Right lobe of liver (tissue), 6 donors: ENCODE data around the gene SH3YL1. TPM values are rescaled to one million over a fixed set of nuclear protein-coding genes. Genes with fewer than 3 reads are reported as not detected.
"Not testable (repeated sequence)": the region's sequence is repeated elsewhere in the genome, so short reads cannot be mapped to it uniquely, and the experiment has no call there.

ENCODE experiments used
- ATAC-seq, 4 donors: fragments of 200-7000 bp; cut with Tn5 transposase; one replicate each; pipeline ENCODE4 v1.9.1; 2020; ENCODE audit warnings: mild to moderate bottlenecking in 4 of 4, moderate library complexity in 4 of 4
- DNase-seq, 3 donors: peaks; one replicate each; pipeline ENCODE4 v3.0.0-alpha.2; 2020
- H3K27ac ChIP-seq, 3 donors: fragments of 200-600 bp; one replicate each; pipeline ENCODE4 v1.8.0; 2022
- H3K27me3 ChIP-seq, 2 donors: fragments of 200-600 bp; one replicate each; pipeline ENCODE4 v1.8.0; 2022
- H3K36me3 ChIP-seq, 4 donors: fragments of 200-600 bp; sonication (generic) in 1 of 4; one replicate each; pipeline versions ENCODE4 v1.5.1 to v1.8.0; 2017 to 2022; ENCODE audit warnings: control low read depth in 1 of 4
- H3K4me1 ChIP-seq, 4 donors: fragments of 200-600 bp; sonication (generic) in 1 of 4; one replicate each; pipeline versions ENCODE4 v1.5.1 to v1.8.0; 2017 to 2022; ENCODE audit warnings: control low read depth in 1 of 4
- H3K4me3 ChIP-seq, 3 donors: fragments of 200-600 bp; one replicate each; pipeline ENCODE4 v1.8.0; 2022
- H3K9me3 ChIP-seq, 4 donors: fragments of 200-600 bp; sonication (generic) in 1 of 4; one replicate each; pipeline versions ENCODE4 v1.5.1 to v1.8.0; 2017 to 2022; ENCODE audit warnings: control low read depth in 1 of 4
- POLR2A ChIP-seq: fragments of 450-650 bp; IDR thresholded peaks from one replicate; pipeline ENCODE4 v1.6.1; 2017; ENCODE audit warnings: antibody characterized with exemption, mild to moderate bottlenecking
- WGBS: methylation state at CpG from one replicate; pipeline ENCODE4 v1.1.6; 2018; ENCODE audit warnings: low coverage, low lambda C conversion rate; ENCODE audit not compliant: insufficient coverage; ENCODE audit errors: missing lambda C conversion rate; 5-methylcytosine and 5-hydroxymethylcytosine counted together
- intact Hi-C, 2 donors: fragments of 100-400 bp; cut with DNase I; formaldehyde crosslinking; loops; one replicate each; pipeline versions ENCODE4 v1.11.2 to v1.14.1; 2022
- total RNA-seq, 6 experiments: library from RNA; depleted of rRNA in 2 of 6; stranded (reverse); fragments of >200 nt in 2 of 6; fragmentation: NEBNext Ultra II Directional in 3 of 6; extraction: Animal tissue kit (Norgen Biotek cat#: 25700) in 3 of 6; gene quantifications; one replicate each; pipeline versions ENCODE4 v1.1.0 to v1.2.4, GENCODE V29; 2016 to 2023
- TF ChIP-seq, protein P1 (sequence below), 4 donors: fragments of 200-600 bp in 3 of 4; fragments of 450-650 bp in 1 of 4; IDR thresholded peaks; one replicate each; pipeline versions ENCODE4 v1.5.1 to v1.8.0; 2016 to 2022; ENCODE audit warnings: antibody characterized with exemption in 4 of 4, mild to moderate bottlenecking in 2 of 4
- donor health status: DM: no; HTN: yes; CAD: no.
- donor health status: DM: no; HTN: no; CAD: no.
- donor health status: DM: no; HTN: no; CAD: no.
- donor health status: DM: no; HTN: yes; CAD: no.
- donor health status: DM: no; HTN: yes; CAD: no.

SH3YL1 gene
- total RNA-seq, 6 experiments from 2014 or later = 5.9 to 23.0 (median 8.7) TPM

GRCh38 chr2:172120-172519 lies 91.7 kb downstream of the SH3YL1 start:
- H3K4me3 ChIP-seq, H3K27me3 ChIP-seq, H3K4me1 ChIP-seq, intact Hi-C loops, H3K9me3 ChIP-seq, H3K36me3 ChIP-seq, H3K27ac ChIP-seq: not testable (repeated sequence)
- ATAC-seq (peak; percentile 96 to 100 (median 99)), DNase-seq (peak; percentile 60 to 72 (median 64))
- 36% methylated on average over 8 of the region's 9 CpGs for WGBS
- TF ChIP-seq, protein P1, sequence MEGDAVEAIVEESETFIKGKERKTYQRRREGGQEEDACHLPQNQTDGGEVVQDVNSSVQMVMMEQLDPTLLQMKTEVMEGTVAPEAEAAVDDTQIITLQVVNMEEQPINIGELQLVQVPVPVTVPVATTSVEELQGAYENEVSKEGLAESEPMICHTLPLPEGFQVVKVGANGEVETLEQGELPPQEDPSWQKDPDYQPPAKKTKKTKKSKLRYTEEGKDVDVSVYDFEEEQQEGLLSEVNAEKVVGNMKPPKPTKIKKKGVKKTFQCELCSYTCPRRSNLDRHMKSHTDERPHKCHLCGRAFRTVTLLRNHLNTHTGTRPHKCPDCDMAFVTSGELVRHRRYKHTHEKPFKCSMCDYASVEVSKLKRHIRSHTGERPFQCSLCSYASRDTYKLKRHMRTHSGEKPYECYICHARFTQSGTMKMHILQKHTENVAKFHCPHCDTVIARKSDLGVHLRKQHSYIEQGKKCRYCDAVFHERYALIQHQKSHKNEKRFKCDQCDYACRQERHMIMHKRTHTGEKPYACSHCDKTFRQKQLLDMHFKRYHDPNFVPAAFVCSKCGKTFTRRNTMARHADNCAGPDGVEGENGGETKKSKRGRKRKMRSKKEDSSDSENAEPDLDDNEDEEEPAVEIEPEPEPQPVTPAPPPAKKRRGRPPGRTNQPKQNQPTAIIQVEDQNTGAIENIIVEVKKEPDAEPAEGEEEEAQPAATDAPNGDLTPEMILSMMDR (IDR thresholded peaks at IDR 0.05) = peak; percentile 59 to 79 (median 66)

GRCh38 chr2:169741-170140 lies 94.1 kb downstream of the SH3YL1 start:
- no peak overlapping the region for H3K4me3 ChIP-seq
- peaks cover 0 to 4% (median 0%) of the 10 kb centered on the region in 4 donors for H3K4me1 ChIP-seq
- no peaks in the 10 kb centered on the region for H3K36me3 ChIP-seq
- no peak for ATAC-seq
- intact Hi-C loops = no loop called here
- no peaks in the 10 kb centered on the region for H3K27me3 ChIP-seq
- WGBS = 58% methylated on average over 3 of the region's 3 CpGs
- DNase-seq = no peak
- TF ChIP-seq POLR2A = no peak
- TF ChIP-seq, protein P1 (IDR thresholded peaks at IDR 0.05) = no peak
- no peak overlapping the region for H3K27ac ChIP-seq
- no peaks in the 10 kb centered on the region for H3K9me3 ChIP-seq

Other genes starting within 250 kb of the SH3YL1 start
- 10 to 100 TPM in 2 of 6 experiments, 1 to 10 TPM in 4; 5.6 to 17.8 (median 8.8) TPM for gene FAM110C, start 217.5 kb downstream of the SH3YL1 start, total RNA-seq
- 10 to 100 TPM; 52.1 to 72.1 (median 60.3) TPM for gene ACP1, start 915 bp upstream of the SH3YL1 start, total RNA-seq
- gene ALKAL2, start 24.1 kb upstream of the SH3YL1 start, total RNA-seq = 1 to 10 TPM in 4 of 6 experiments, under 1 TPM in 2; 0.49 to 2.9 (median 1.0) TPM